ENCODE results near the gene PRSS48.
"Not testable (repeated sequence)": the region's sequence is repeated elsewhere in the genome, so short reads cannot be mapped to it uniquely, and the experiment has no call there.

The PRSS48 gene

DNA sequence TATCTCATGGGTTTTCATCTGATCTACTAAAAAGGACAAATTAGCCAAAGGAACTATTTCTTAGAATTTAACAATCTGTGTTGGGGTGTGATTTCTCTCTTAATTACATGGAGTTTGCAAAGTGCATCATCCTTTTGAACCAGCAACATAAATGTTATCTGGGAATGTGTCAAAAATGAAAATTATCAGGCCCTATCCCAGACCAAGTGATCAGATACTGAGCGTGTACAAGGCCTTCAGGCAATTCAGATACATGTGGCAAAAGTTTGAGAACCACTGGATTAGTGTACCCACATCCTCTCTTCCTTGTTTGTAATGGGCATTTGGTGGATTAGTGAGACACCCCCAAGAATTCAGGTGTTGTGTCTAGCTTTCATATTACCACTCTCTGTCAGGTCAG, 44.6 kb downstream of the PRSS48 start:
- no peak for DNase-seq

DNA sequence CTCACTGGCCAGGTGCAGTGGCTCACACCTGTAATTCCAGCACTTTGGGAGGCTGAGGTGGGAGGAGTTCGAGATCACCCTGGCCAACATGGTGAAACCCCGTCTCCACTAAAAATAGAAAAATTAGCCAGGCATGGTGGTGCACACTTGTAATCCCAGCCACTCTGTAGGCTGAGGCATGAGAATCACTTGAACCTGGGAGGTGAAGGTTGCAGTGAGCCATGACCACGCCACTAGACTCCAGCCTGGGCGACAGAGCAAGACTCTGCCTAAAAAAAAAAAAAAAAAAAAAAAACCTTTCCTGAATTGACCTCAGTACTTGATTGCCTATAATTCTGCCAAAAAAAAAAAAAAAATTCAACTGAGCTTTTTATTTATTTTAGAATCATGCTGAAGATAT, 45.2 kb downstream of the PRSS48 start:
- not testable (repeated sequence) for DNase-seq

DNA sequence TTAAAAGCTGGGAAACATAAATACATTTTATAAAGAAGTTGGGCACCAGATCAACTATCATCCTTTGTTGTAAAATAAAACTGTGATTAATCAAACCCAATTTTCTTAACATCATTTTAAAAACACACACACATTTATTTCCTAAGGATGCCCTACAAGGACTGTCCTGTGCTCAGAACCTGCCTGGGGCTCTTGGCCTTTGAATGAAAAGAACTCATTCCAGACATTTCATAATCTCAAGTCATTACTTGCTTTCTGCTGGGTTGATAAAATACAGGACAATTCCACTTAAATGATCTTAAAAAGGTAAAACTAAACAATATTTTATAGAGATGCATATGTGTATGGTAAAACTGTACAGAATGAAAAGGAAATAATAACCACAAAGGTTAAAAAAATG, 45.6 kb downstream of the PRSS48 start:
- DNase-seq: no peak

DNA sequence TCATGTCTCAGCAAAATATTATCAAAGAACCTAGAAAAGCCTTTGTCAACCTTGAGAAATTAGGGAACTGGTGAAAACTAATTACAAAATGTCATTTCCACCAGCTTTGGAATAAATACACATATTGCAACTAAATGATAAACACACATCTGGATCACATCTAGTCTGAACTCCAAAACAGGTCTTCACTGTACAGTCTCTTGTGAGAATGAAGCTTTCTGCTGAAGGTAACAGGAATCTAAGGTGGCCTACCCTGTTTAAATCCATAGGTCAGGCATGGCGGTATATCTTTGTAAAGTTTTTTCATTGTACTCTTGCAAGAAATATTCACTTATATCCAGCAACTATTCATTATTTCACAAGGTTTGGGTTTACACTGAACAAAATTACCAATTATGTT, 46.7 kb downstream of the PRSS48 start:
- no peak for DNase-seq

DNA sequence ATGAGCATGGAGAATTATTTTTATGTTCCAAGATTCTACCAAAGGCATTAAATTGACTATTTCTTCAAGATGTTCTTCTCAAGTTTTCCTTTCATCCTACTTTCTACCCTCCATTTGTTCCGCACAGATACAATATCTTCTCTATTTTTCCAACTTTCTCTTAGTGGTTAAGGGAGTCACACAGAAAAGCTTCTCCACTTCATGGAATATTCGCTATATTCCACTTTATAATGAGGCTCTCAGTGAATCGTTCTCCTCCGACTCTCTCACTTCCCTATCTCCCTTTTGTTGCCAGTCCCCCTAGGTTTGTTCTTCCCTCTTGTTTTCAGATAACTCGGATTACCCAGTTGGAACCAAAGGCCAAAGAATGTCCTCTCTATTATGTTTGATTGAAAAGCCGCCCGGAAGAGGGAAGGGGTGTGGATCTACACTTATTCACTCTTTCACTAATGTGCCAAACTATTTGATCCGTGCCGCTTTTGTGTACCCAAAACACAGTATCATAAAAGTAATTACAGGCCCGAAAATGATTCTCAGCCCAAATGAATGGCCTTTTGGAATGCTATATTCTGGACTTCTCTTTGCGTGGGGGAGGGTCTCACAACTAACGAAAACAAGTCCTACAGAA, 47.3 kb downstream of the PRSS48 start:
- DNase-seq: no peak

DNA sequence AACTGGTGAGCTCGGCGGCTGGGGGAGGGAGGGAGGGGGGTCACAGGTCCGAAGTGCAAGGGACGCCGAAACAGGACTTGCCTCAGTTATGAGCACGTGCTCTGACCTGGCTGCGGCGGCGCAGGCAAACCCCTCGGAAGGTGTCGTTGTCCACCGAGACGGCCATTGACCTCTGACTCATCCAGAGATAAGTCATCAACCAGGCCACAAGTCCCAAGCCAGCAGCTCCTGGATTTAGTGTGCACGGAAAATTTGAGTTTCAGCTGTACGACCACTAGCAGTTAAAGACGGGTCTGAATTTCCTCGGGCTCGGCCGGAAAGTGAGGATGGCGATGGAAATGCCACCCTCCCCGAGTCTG, 47.8 kb downstream of the PRSS48 start:
- DNase-seq: no peak

DNA sequence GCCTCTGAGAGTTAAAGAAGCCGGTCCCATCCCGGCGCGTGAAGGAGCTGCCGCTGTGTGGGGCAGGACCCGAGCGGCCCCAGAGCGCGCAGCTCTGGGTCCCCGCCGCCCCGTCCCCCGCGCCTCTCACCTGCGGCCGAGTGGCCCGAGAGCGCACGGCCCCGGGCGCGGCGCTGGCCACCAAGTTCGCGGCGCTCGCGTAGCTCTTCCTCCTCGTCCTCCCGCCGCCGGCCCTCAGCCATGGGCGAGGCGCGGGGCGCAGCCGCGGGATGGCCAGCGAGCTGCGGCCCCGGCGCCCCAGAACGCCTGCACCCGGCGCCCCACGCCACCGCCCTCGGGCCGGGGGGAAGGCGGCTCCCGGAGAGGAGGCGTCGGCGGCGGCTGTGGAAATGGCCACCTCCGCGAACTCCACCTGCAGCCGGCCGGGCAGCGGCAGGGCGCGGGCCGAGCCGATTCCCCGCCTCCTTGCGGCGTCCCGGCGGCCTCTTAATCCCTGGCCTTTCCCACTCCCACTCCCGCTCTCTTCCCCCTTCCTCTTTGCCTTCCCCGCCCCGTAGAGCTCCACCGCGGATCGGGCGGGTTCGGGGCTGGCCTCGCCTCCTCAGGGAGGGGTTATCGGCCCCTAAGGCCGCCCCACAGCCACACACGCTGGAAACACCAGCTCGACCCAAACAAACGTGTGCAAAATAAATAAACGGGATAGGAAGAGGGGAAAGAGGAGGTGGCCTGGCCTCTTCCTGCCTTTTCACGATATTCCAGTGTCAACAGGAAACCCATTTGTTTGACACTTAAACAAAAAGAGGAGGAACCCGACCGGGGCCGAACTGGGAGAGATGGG, 48.4 kb downstream of the PRSS48 start, which contains the start of gene SH3D19:
SH3D19 (minus strand) TSS at position 495 of the 838 bp plus-strand sequence; CDS start at position 242, 253 bp downstream.
- DNase-seq: no peak

DNA sequence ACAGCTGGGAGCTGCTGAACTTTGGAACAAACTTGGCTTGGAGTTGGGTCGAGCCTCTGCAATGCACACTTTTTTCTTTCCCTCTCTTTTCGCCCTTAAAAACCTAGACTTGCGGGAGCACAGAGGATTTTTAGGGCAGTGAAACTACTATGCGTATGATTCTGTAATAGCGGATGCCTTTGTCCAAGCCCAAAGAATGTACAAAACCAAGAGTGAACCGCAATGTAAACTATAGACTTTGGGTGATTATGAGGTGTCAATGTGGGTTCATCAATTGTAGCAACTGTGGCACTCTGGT, 48.9 kb downstream of the PRSS48 start:
- no peak for DNase-seq

DNA sequence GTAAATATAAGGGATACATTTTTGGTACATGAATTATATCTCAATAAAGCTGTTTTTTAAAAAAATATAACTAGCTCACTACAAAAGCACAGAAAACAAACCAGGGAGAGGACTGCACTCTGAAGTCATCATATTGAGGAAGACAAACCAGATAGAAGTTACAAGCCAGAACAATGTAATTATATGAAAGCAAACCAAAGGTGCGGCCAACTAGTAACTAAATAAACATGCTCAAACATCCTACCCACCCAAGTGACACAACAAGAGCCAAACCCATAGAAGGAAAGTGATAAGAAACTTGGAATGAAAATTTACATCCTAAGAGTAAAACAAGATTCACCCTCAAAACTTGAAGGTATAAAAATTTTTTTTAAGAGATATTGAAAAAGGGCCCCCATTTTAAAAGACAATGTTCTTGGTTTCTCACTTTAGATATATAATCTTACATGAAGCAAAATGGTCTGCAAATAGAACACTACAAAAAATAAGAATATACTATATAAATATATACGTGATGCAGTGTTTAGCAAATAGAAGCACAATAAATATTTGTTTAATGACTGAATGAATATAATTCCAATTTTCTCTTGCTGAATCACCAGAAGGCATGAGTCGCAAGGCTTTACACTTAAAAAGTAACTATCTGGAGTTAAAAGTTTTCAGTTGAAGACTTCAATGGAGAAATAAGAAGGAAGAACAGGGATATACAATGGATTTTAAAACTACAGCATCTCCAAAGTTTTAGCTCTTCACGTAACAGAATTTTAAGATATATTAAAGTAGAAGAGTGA, 52.5 kb downstream of the PRSS48 start:
- DNase-seq: no peak

DNA sequence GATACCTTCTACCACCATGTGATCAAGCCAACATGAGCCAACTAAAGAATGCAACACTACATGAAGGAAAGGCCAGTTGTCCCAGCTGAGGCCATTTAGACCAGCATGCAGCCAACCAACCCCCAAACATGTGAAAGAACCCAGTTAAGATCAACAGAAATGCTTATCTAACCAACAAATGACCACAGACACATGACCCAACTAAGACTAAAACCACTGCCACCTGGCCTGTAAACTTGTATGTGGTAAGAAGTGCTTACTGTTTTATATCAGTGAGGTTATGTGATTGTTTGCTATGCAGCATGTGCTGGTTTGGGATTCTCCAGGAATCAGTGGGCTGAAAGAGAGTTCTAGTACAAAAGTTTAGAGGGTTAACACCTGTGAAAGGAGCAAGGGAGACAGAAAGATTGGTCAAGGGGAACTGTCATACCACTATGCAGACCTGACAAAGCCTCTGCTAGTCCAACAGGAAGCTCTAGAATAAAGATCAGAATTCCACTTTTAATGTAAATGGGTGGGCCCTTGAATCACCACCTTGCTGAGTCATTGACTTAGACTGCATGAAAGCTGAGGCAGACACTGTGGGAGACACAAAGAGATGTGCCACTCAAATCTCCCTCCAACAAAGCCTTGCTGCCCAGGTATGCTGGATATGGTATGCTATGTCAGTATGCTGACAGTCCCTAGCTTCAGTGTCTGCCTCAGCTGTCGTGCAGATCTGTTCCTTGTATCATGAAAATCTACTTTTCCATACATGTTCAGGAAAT, 54.5 kb downstream of the PRSS48 start:
- no peak for DNase-seq

DNA sequence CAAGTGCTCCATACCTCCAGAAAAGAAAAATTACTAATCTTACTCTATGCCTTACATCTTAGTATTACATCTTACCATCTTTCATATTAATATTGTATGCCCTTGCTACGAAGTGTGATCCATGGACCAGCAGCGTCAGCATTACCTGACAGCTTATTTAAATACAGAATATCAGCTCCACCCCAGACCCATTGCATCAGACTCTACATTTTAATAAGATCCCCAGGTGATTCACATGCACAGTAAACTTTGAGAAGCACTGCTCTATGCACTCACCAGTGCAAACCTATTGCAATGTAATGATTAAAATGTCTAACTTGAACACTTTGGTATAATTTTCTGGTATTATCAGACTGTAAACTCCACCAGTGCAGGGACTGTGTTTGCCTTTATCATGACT, 62.5 kb downstream of the PRSS48 start:
- no peak for DNase-seq

DNA sequence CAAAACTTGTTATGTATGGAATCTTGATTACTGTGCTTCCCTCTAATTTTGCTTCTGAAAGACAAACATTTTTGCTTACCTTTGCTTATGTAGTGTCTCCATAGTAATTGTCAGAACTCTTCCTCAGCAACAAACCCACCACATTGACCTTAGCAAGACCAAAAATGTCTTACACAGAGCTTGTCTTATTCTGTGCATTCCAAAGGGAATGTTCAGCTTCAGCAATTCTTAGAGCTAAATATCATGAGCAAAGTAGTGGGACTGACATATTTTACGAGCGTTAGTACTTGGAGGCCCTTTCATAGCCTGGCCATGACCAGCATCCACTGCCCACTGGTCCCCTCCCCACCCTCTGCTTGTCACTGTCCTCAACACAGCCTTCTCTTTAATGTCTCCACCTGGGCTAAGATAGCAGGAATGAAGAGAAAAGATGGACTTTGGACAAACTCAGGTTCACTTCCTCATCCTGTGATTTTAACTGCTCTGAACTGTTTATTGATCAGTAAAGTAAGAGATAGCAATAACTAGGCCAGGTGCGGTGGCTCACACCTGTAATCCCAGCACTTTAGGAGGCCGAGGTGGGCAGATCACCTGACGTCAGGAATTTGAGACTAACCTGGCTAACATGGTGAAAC, 63.9 kb downstream of the PRSS48 start:
- no peak for DNase-seq
